Prostate gland (tissue), 2 donors: ENCODE measurements around the gene PDE11A.
"Not testable (repeated sequence)": the region's sequence is repeated elsewhere in the genome, so short reads cannot be mapped to it uniquely, and the experiment has no call there.

ENCODE experiments used
- CTCF ChIP-seq, 4 experiments: fragments of 200-600 bp in 2 of 4; fragments of 450-650 bp in 2 of 4; sonication (generic) in 2 of 4; IDR thresholded peaks; 1 replicate in 3 of 4; 2 replicates in 1 of 4; pipeline ENCODE4 v1.5.1; 2016 to 2019; ENCODE audit warnings: antibody characterized with exemption in 4 of 4, mild to moderate bottlenecking in 2 of 4, moderate library complexity in 2 of 4
- POLR2A ChIP-seq: fragments of 450-650 bp; IDR thresholded peaks from one replicate; pipeline ENCODE4 v1.6.1; 2016; ENCODE audit warnings: antibody characterized with exemption, mild to moderate bottlenecking
- POLR2AphosphoS5 ChIP-seq: sonication (generic); formaldehyde crosslinking; IDR thresholded peaks from one replicate; pipeline ENCODE4 v1.6.1; 2017; ENCODE audit warnings: antibody characterized with exemption

- not testable (repeated sequence) for TF ChIP-seq POLR2A; CTCF (IDR thresholded peaks at IDR 0.05); POLR2AphosphoS5
These were observed 237.0 kb downstream of the PDE11A start for GRCh38 chr2:177835418-177836204.
